HEK293T (cell line): Measurements from ENCODE around the gene EFCAB5.

ENCODE experiments used
- ELF4 ChIP-seq: fragments of 450-650 bp; IDR thresholded peaks from 2 replicates; pipeline ENCODE4 v1.6.1; 2017; ENCODE audit warnings: antibody characterized with exemption
- FOXM1 ChIP-seq: fragments of 450-650 bp; IDR thresholded peaks from 2 replicates; pipeline ENCODE4 v1.6.1; 2017; ENCODE audit warnings: mild to moderate bottlenecking, borderline replicate concordance
- SP1 ChIP-seq: fragments of 450-650 bp; IDR thresholded peaks from 2 replicates; pipeline ENCODE4 v1.6.1; 2017
- TARDBP ChIP-seq: fragments of 450-650 bp; IDR thresholded peaks from 2 replicates; pipeline ENCODE4 v1.6.1; 2016

- TF ChIP-seq TARDBP (no peak), SP1 (no peak), ELF4 (no peak), FOXM1 (no peak)
Observed at GRCh38 chr17:29918016-29918415, 23.4 kb upstream of the EFCAB5 start.
